Measurements from ENCODE around the gene MRPS35. TPM values are rescaled to one million over a fixed set of nuclear protein-coding genes. Genes with fewer than 3 reads are reported as not detected.

The MRPS35 gene
- total RNA-seq (2014; rRNA removed; shearing (Covaris generic)) (32.6 and 33.9 TPM in 2 replicates), total RNA-seq (2022) (44.2 and 45.5 TPM in 2 replicates), Bru-seq, nascent RNA (percentile 83 among the genes with signal in this experiment), BruChase-seq, experiment 1, labeled RNA remaining after a 6-hour chase (percentile 75 among the genes with signal in this experiment), BruChase-seq, experiment 2, labeled RNA remaining after a 2-hour chase (percentile 74 among the genes with signal in this experiment)
- long read RNA-seq, transcript MRPS35-201 (8 exons, 1,888 nt) = major isoform, 111 of 123 reads
- long read RNA-seq, partial matches to known transcripts = 0 of 123 reads
- long read RNA-seq, other reads (novel, unspliced or antisense) = 11 of 123 reads

DNA sequence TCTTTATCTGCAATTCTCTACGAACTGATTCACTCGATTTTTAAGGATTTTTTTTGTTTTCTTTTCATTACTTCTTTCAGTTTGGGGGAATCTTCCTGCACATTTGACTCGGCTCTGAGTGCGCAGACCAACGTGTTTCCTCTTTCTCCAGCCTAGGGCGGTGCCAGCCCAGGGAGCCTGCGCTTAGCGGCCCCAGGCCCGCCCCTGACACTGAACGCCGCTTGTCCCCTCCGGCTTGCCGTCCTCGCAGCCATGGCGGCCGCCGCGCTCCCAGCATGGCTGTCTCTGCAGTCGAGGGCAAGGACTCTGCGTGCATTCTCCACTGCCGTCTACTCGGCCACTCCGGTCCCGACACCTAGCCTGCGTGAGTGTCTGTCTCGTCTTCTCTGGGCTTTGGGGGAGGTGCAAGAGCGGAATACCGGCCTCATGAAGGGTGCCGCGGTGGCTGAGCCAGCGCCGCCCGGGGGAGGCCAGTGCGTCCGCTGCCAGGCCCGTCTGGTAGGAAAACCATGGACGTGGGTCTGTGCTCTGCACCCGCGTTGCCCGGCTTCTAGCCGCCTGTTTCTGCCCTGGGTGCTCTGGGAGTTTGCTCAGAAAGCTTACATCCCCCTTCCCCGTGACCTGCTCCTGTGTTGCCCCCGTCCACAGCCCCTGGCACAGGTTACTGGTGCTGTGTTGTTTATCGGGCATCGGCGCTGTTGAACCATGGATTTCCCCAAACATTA is at the start of gene MRPS35:
MRPS35 (plus strand) TSS at position 241 of the 725 bp plus-strand sequence; CDS start at position 253, 12 bp downstream.
- Histone ChIP-seq H3K79me2 (ENCODE audit: insufficient read depth, low read depth, low read length) (peaks cover 41% of the 10 kb centered on the region), H2AFZ (ENCODE audit: low read length) (peak within 1 kb of the TSS; percentile 97), H4K20me1 (ENCODE audit: insufficient read depth, low read length) (peaks cover 3% of the 10 kb centered on the region; the same call in 1 of the 2 replicates), H3K9me2 (ENCODE audit: insufficient read depth, low read length) (no peaks in the 10 kb centered on the region), H3K4me2 (ENCODE audit: low read length) (peak within 1 kb of the TSS; percentile 83), H3K4me1 (ENCODE audit: insufficient read depth, low read length, poor library complexity, severe bottlenecking) (peaks cover 15% of the 10 kb centered on the region), H3K4me3 (ENCODE audit: low read depth, low read length, poor library complexity, severe bottlenecking) (peak within 1 kb of the TSS; percentile 86), H3K9me3 (ENCODE audit: low read length) (no peaks in the 10 kb centered on the region), H3K27ac (ENCODE audit: low read depth, low read length, poor library complexity, severe bottlenecking) (peak within 1 kb of the TSS; percentile 41), H3K36me3 (ENCODE audit: insufficient read depth, low read length) (peaks cover 31% of the 10 kb centered on the region)
- no TSS peak for BruUV-seq (replicated peaks)
- intact Hi-C loops (cut with micrococcal nuclease; ENCODE audit: unreplicated experiment) = loop anchor here (2.0 to 10.0 kb wide), 2 partner anchors 70 to 484 kb away; partner anchors contain the start of genes CCDC91, KLHL42 and MANSC4
- DNase-seq (ENCODE audit: low spot score) = peak; percentile 91
- TF ChIP-seq CTCF (conservative IDR thresholded peaks at IDR 0.05; ENCODE audit: low read length) = no peak
- no peak for TF ChIP-seq EZH2phosphoT487 (IDR thresholded peaks at IDR 0.05; ENCODE audit: borderline replicate concordance, low read depth, low read length)
- POLR2A ChIA-PET = interaction anchor here (0.6 to 1.4 kb wide), 7 partner anchors 11 to 635 kb away, joined by 3 to 4 read pairs (median 3); no protein-coding TSS in a partner anchor
- CTCF ChIA-PET (ENCODE audit: unreplicated experiment) = no interaction called here

DNA sequence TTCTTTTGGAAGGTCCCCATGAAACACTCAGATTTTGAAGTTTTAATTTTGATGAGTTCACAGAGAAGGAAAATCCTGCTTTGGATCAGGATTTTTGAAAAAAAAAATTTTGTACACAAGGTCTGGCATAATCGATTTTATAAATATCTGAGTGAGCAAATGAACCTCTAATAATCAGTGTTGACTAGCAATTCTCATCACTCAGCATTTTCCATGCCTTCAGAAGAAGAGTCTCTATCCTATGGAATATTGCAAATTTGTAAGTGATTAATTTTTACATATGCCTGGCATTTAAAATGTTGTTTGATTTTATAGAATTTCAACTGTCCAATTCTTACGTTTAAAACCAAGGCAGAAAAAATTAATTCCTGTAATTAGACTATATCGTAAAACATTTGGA is 44.9 kb upstream of the MRPS35 start:
- TF ChIP-seq EZH2phosphoT487 (IDR thresholded peaks at IDR 0.05; ENCODE audit: borderline replicate concordance, low read depth, low read length) (no peak), CTCF (conservative IDR thresholded peaks at IDR 0.05; ENCODE audit: low read length) (no peak)
- H3K4me3 ChIP-seq (ENCODE audit: low read depth, low read length, poor library complexity, severe bottlenecking) = no peak overlapping the region
- no TSS peak for BruUV-seq (replicated peaks)
- no peak for DNase-seq (ENCODE audit: low spot score)
- H3K4me2 ChIP-seq (ENCODE audit: low read length) = no peak overlapping the region
- intact Hi-C loops (cut with micrococcal nuclease; ENCODE audit: unreplicated experiment) = no loop called here
- H3K27ac ChIP-seq (ENCODE audit: low read depth, low read length, poor library complexity, severe bottlenecking) = no peak overlapping the region
- CTCF ChIA-PET (ENCODE audit: unreplicated experiment) = no interaction called here
- no peaks in the 10 kb centered on the region; the same call in 1 of the 2 replicates for H3K36me3 ChIP-seq (ENCODE audit: insufficient read depth, low read length)
- H3K79me2 ChIP-seq (ENCODE audit: insufficient read depth, low read depth, low read length) = no peaks in the 10 kb centered on the region
- H3K9me2 ChIP-seq (ENCODE audit: insufficient read depth, low read length) = no peaks in the 10 kb centered on the region
- POLR2A ChIA-PET = no interaction called here
- no peaks in the 10 kb centered on the region for H4K20me1 ChIP-seq (ENCODE audit: insufficient read depth, low read length)
- H3K9me3 ChIP-seq (ENCODE audit: low read length) = no peaks in the 10 kb centered on the region
- no peaks in the 10 kb centered on the region for H3K4me1 ChIP-seq (ENCODE audit: insufficient read depth, low read length, poor library complexity, severe bottlenecking)
- no peak overlapping the region for H2AFZ ChIP-seq (ENCODE audit: low read length)

All from OCI-LY7 (cell line).